Peyer's patch (tissue), 4 donors: ENCODE measurements around the gene SIGLEC1. TPM values are rescaled to one million over a fixed set of nuclear protein-coding genes. Genes with fewer than 3 reads are reported as not detected.

Experiments
- DNase-seq, 3 donors: peaks; one replicate each; pipeline ENCODE4 v3.0.0-alpha.2; 2017 to 2019
- H3K27ac ChIP-seq, 4 donors: fragments of 200-600 bp; sonication (generic); one replicate each; pipeline ENCODE4 v1.5.1; 2016 to 2019
- H3K27me3 ChIP-seq, 2 donors: fragments of 200-600 bp; sonication (generic); one replicate each; pipeline ENCODE4 v1.5.1; 2019
- H3K36me3 ChIP-seq, 3 donors: fragments of 200-600 bp; sonication (generic); one replicate each; pipeline ENCODE4 v1.5.1; 2016 to 2019
- H3K4me1 ChIP-seq, 4 donors: fragments of 200-600 bp; sonication (generic); one replicate each; pipeline ENCODE4 v1.5.1; 2016 to 2019
- H3K4me3 ChIP-seq, 4 donors: fragments of 200-600 bp; sonication (generic); 1 replicate in 3 of 4; 2 replicates in 1 of 4; pipeline ENCODE4 v1.5.1; 2016 to 2019; ENCODE audit warnings: mild to moderate bottlenecking in 1 of 4
- H3K9me3 ChIP-seq, 4 donors: fragments of 200-600 bp; sonication (generic); one replicate each; pipeline ENCODE4 v1.5.1; 2016 to 2019; ENCODE audit warnings: mild to moderate bottlenecking in 1 of 4
- CTCF ChIP-seq, 6 experiments: fragments of 450-650 bp in 4 of 6; fragments of 200-600 bp in 2 of 6; sonication (generic) in 1 of 6; IDR thresholded peaks; one replicate each; pipeline ENCODE4 v1.5.1; 2017 to 2019; ENCODE audit warnings: antibody characterized with exemption in 6 of 6, mild to moderate bottlenecking in 3 of 6, moderate library complexity in 1 of 6
- POLR2A ChIP-seq, 2 donors: fragments of 450-650 bp; IDR thresholded peaks; one replicate each; pipeline ENCODE4 v1.5.1; 2017; ENCODE audit warnings: antibody characterized with exemption in 2 of 2, mild to moderate bottlenecking in 2 of 2, moderate library complexity in 2 of 2
- total RNA-seq, 4 donors: library from RNA; depleted of rRNA; stranded (reverse); fragments of >200 nt; gene quantifications; one replicate each; pipeline ENCODE4 v1.1.0, GENCODE V29; 2016

The SIGLEC1 gene
- total RNA-seq, 4 donors from 2014 or later, result 2.3 to 10.7 (median 7.8) TPM

- no peak for TF ChIP-seq CTCF (IDR thresholded peaks at IDR 0.05)
- no peak for TF ChIP-seq POLR2A (IDR thresholded peaks at IDR 0.05)
- H3K9me3 ChIP-seq, result no peaks in the 10 kb centered on the region
- H3K36me3 ChIP-seq, result no peaks in the 10 kb centered on the region
- H3K4me1 ChIP-seq, result no peaks in the 10 kb centered on the region
- DNase-seq, result no peak
- H3K4me3 ChIP-seq, result no peak overlapping the region
- H3K27ac ChIP-seq, result no peak overlapping the region
- H3K27me3 ChIP-seq, result no peaks in the 10 kb centered on the region
Observed at GRCh38 chr20:3744037-3744436, 31.6 kb upstream of the SIGLEC1 start.

- no peaks in the 10 kb centered on the region for H3K27me3 ChIP-seq
- H3K9me3 ChIP-seq, result no peaks in the 10 kb centered on the region
- TF ChIP-seq CTCF (IDR thresholded peaks at IDR 0.05) (no peak), POLR2A (IDR thresholded peaks at IDR 0.05) (no peak)
- no peaks in the 10 kb centered on the region for H3K36me3 ChIP-seq
- no peaks in the 10 kb centered on the region for H3K4me1 ChIP-seq
- no peak overlapping the region for H3K4me3 ChIP-seq
- no peak overlapping the region for H3K27ac ChIP-seq
- DNase-seq, result no peak
Observed at GRCh38 chr20:3743251-3743650, 30.9 kb upstream of the SIGLEC1 start.

- H3K4me3 ChIP-seq, result no peak overlapping the region
- no peak overlapping the region for H3K27ac ChIP-seq
- no peak for DNase-seq
- no peaks in the 10 kb centered on the region for H3K9me3 ChIP-seq
- no peaks in the 10 kb centered on the region for H3K36me3 ChIP-seq
- H3K27me3 ChIP-seq, result no peaks in the 10 kb centered on the region
- no peak for TF ChIP-seq CTCF (IDR thresholded peaks at IDR 0.05)
- TF ChIP-seq POLR2A (IDR thresholded peaks at IDR 0.05), result no peak
- H3K4me1 ChIP-seq, result no peaks in the 10 kb centered on the region
Observed at GRCh38 chr20:3741836-3742458, 29.5 kb upstream of the SIGLEC1 start.

GRCh38 chr20:3740615-3741301, 28.4 kb upstream of the SIGLEC1 start:
- H3K27ac ChIP-seq, result peak overlapping the region in 1 of 4 donors; percentile 35
- no peaks in the 10 kb centered on the region for H3K9me3 ChIP-seq

GRCh38 chr20:3739926-3740451, 27.6 kb upstream of the SIGLEC1 start:
- TF ChIP-seq POLR2A (IDR thresholded peaks at IDR 0.05) (no peak), CTCF (IDR thresholded peaks at IDR 0.05) (no peak)
- peak in 1 of 3 donors; percentile 48 for DNase-seq
- H3K36me3 ChIP-seq, result no peaks in the 10 kb centered on the region
- no peaks in the 10 kb centered on the region for H3K27me3 ChIP-seq
- H3K4me1 ChIP-seq, result peaks cover 0 to 6% (median 0%) of the 10 kb centered on the region in 4 donors
- peak overlapping the region in 2 of 4 donors; percentile 35 to 59 for H3K27ac ChIP-seq
- H3K9me3 ChIP-seq, result no peaks in the 10 kb centered on the region
- no peak overlapping the region for H3K4me3 ChIP-seq

More at GRCh38 chr20:3740615-3741301, 28.4 kb upstream of the SIGLEC1 start:
- no peaks in the 10 kb centered on the region for H3K36me3 ChIP-seq
- no peak for DNase-seq
- no peaks in the 10 kb centered on the region for H3K27me3 ChIP-seq
- H3K4me1 ChIP-seq, result peaks cover 0 to 3% (median 0%) of the 10 kb centered on the region in 4 donors
- TF ChIP-seq POLR2A (IDR thresholded peaks at IDR 0.05), result no peak
- TF ChIP-seq CTCF (IDR thresholded peaks at IDR 0.05), result no peak
- H3K4me3 ChIP-seq, result no peak overlapping the region
